T-helper 2 cell (primary cell): ENCODE measurements around the gene ZNF341.
A peak's percentile ranks its signal among the peaks of the same experiment; 100 is the strongest.

ENCODE experiments used
- DNase-seq, 5 experiments: peaks; one replicate each; pipeline versions ENCODE4 v3.0.0 to v3.0.0-alpha.2; 2012 to 2022

ZNF341 gene

DNA sequence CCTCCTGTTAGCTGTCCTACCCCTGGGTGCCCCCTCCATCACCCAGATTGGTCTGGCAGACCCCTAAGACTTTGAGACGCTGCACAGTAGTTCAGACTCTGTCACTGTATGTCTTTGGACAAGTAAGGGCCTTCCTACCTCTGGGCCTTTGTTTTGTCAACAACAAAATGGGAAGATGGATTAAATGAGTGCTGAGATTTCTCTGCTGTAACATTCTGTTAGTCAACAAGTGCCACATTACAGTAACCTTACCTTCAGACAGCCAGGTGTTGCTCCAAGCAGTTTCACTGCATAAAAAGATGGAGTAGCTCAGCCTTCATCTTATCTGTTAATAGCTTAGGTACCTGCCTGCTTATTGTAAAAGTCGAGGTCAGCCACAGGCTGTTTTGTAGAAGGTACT lies 95.3 kb downstream of the ZNF341 start:
- DNase-seq, result no peak

- no peak for DNase-seq
Measured at GRCh38 chr20:33827634-33828325, 96.0 kb downstream of the ZNF341 start.

- DNase-seq, result peak in 1 of 5 experiments; percentile 20
Measured at GRCh38 chr20:33828326-33828844, 96.6 kb downstream of the ZNF341 start.

- no peak for DNase-seq
Measured at GRCh38 chr20:33828967-33829560, 97.3 kb downstream of the ZNF341 start.

DNA sequence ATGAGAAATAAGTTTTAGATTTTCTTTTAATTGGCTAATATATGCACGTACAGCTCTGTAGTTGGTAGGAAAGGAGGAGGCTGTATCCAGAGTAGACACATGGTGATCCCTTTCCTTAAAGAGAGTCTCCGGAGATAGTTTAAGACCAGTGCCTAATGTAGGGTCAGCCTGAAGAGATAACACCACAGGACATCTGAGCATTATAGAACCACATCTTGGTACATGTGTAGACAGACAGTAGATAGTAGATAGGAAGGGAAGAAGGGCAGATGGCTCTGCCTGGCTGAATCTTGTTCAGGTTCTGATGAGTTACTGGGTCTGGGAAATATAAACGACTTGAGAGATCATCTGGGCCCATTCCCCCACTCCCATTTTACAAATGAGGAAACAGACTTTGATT lies 97.8 kb downstream of the ZNF341 start:
- no peak for DNase-seq

- no peak for DNase-seq
Measured at GRCh38 chr20:33830371-33830770, 98.6 kb downstream of the ZNF341 start.

DNA sequence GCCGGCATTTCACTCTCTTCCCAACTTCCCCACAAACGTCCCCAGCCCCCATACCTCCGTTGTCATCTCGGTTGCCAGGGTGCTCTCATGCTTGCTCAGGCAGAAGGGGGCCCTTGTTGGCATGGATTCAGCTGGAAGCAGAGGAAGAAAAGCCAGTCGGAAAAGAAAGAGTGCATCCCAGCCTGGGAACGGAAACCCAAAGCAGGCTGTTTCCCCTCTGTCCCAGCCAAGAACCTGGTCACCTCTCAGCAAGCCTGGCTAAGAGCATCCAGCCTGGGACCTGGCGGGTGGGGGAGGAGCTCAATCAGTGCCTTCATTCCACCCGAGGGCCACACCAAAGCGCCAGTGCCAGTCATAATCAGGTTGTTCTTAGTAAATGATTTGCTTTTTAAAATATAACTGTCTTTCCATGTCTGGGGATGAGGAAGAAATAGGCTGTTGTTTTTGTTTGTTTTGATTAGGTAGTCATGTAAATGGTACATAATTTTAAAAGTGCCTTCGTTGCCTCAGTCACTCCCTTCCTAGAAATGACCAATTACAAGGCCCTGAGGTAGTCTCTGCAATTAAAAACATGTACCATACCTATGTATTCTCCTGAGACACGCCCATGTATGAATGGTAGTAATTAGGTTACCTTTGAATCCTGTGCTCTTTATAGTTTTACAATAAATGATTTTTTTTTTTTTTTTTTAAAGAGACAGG lies 100.5 kb downstream of the ZNF341 start:
- DNase-seq, result no peak

- DNase-seq, result no peak
Measured at GRCh38 chr20:33833333-33833732, 101.5 kb downstream of the ZNF341 start.

GRCh38 chr20:33835615-33836172 lies 103.9 kb downstream of the ZNF341 start:
- DNase-seq, result no peak

DNA sequence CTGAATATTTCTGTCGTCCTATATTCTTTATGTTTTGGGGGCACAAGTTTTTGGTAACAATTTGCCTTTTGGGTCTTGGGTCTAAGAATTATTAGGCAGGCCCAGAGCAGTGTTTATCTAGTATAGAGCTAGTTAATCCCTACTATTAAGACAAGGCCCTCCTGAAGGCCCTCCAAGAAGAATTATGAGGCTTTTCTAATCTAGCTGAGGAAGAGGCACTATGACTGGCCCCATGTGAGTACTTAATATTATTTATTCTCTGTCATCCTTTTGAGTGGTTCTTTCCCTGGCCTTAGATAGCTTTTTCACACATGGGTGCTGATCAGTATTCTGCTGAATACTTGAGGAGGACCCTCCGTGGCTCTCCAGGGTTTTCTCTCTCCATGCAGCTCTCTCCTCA lies 104.5 kb downstream of the ZNF341 start:
- DNase-seq, result no peak

GRCh38 chr20:33837096-33837830 lies 105.5 kb downstream of the ZNF341 start:
- peak in 1 of 5 experiments; percentile 19 for DNase-seq

DNA sequence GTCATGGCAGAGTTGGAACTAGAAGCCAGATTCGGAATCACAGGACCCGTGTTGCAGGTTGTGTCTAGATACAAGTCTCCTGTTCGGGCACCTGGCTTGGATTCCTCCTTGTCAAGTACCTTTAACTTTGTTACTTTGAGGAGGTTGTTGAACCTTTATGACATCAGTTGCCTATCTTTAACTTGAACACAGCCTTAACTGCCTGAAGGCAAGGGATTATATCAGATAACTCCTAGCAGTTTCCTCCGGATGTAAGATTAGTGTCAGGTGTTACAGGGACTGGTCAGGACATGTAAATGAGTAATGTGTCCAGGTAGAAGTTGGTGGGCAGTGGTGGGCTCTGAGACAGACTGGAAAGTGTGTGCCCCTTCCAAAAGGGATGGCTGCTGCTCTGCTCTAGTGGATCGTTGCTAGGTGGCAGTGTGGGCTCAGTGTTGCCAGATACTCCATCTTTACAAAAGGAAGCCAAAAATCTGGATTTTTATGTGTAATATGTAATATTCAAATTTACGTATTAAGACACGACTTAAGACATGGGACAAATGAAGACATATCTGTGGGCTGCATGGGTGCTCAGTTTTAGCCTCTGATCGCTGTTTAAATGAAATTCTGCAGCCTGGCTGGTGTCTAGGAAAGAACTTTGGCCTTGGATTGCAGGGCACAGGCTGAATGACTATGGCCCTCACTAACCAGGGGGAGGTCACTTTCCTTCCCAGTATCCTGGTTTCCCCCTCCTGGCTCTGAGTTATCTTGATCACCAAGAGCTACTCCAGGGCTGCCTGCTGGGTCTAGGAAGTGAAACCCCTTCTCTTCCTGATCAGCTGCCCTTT lies 106.5 kb downstream of the ZNF341 start:
- DNase-seq, result no peak

- DNase-seq, result no peak
Measured at GRCh38 chr20:33839591-33839990, 107.8 kb downstream of the ZNF341 start.

- no peak for DNase-seq
Measured at GRCh38 chr20:33840160-33840559, 108.4 kb downstream of the ZNF341 start.

- no peak for DNase-seq
Measured at GRCh38 chr20:33840759-33841435, 109.1 kb downstream of the ZNF341 start.

- no peak for DNase-seq
Measured at GRCh38 chr20:33841436-33841799, 109.6 kb downstream of the ZNF341 start.
